Stimulated activated CD4-positive, alpha-beta T cell treated with anti-CD3 and anti-CD28 coated beads, Interleukin-12 subunit alpha, Interleukin-12 subunit beta, amount 100 ng/mL, for 24 hours (primary cell): ENCODE data around the gene TUT7.

ENCODE experiments used
- DNase-seq, 2 experiments: peaks; one replicate each; pipeline ENCODE4 v3.0.0-alpha.2; 2020; ENCODE audit warnings: low read depth in 2 of 2

TUT7 gene

GRCh38 chr9:86252870-86253269 is 101.3 kb downstream of the TUT7 start:
- DNase-seq = no peak

- DNase-seq = no peak
Measured at GRCh38 chr9:86250123-86250522, 104.1 kb downstream of the TUT7 start.

DNA sequence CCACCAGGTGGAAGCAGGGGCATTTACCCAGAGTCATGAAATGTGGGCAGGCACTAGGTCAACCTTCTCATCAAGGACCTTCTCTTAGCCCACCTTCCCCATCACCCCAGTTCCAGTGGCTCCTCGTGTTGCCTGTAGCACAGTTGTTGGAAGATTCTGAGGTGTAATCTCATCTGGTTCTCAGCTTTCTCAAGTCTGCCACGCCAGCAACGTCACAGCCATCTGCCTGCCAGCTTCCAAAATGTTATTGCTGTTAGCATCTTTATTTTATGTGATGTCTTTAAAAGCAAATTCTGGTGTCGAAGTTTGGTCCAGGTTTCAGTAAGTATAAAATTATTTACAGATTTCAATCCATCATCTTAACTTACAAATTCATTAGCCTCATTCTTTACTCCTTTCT is 105.5 kb downstream of the TUT7 start:
- DNase-seq = no peak

- DNase-seq = no peak
Measured at GRCh38 chr9:86246752-86247161, 107.5 kb downstream of the TUT7 start.

GRCh38 chr9:86242071-86242470 is 112.1 kb downstream of the TUT7 start:
- DNase-seq = no peak

DNA sequence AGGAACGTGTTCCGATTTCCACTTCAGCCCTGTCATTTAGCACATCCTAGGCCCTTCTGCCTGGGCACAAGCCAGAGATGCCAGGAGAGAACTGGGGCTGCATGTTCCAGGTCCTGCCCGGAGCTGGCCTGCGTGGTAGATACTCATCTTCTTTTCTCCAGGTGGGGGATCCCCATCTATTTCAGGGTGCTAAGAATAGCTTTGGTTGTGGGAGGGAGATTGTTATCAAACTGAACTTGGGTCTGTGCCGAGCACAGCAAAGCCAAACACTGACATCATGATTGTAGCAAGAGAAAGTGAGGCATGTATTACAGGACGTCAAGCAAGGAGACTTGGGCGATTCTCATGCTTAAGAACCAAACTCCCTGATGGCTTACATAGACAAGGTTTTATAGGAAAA is 113.0 kb downstream of the TUT7 start:
- no peak for DNase-seq

DNA sequence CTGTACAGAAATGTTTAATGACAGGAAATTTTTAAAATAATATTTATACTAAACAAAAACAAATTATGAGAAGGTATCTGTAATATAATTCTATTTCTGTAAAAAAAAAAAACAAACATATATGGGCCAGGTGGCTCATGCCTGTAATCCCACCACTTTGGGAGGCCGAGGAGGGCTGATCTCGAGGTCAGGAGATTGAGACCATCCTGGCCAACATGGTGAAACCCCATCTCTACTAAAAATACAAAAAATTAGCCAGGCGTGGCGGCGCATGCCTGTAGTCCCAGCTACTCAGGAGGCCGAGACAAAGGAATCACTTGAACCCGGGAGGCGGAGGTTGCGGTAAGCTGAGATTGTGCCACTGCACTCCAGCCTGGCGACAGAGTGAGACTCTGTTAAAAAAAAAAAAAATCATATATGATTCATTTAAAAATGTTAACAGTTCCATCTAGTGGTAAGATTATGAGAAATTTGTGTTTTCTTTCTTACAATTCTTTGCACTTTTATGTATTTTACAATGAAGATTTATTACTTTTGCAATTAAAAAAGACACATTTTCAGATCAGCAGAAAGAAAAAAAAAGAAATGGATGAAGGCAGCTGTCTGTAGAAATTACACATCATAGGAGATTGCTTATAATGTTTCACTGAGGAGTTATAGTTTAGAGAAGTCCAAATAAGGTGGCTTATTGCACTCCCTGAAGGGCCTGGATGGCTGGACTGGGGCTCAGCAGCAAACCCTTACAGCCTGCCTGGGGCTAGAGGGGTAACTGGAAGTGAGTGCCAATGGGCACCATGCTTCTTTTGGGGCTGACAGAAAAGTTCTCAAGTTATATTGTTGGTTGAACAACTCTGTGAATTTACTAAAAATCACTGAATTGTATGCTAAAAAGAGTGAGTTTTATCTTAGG is 115.1 kb downstream of the TUT7 start:
- DNase-seq = no peak
